NCI-H1417 treated with DMSO at 0.1 percent for 48 hours (cell line): ENCODE results near the gene GNG4.
"Not testable (repeated sequence)": the region's sequence is repeated elsewhere in the genome, so short reads cannot be mapped to it uniquely, and the experiment has no call there.

ENCODE experiments used
- DNase-seq: peaks from one replicate; lab custom pipeline; 2025; lab: John Stamatoyannopoulos, UW

GNG4 gene

DNA sequence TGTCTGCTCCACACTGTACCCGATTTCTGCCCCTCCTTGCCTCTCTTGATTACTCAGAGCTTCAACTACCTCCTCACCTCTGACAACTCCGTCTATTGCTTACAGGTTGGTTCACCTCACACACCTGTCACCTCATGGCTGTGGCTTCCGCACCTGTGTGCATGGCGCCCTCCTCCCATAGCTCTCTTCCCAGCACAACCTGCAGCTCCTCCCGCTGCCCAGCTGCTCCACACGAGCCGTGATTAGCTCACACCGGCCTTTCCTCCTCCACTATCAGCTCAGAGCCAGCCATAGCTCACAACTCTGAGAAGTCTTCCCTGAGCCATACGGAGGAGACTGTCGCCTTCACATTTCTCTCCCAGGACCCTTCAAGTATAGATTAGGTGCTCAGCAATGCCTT lies 67.5 kb downstream of the GNG4 start:
- DNase-seq = no peak

DNA sequence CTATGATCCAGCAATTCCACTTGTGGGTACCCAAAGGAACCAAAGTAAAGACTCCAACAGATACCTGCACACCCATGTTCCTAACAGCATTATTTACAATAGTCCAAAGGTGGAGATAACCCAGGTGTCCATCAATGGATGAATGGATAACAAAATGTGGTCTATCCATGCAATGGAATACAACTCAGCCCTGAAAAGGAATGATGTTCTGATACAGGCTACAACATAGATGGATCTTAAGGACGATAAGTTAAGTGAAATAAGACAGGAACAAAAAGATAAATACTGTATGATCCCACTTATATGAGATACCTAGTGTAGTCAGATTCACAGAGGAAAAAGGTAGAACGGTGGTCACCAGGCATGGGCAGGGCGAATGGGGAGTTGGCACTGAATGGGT lies 69.7 kb downstream of the GNG4 start:
- no peak for DNase-seq

DNA sequence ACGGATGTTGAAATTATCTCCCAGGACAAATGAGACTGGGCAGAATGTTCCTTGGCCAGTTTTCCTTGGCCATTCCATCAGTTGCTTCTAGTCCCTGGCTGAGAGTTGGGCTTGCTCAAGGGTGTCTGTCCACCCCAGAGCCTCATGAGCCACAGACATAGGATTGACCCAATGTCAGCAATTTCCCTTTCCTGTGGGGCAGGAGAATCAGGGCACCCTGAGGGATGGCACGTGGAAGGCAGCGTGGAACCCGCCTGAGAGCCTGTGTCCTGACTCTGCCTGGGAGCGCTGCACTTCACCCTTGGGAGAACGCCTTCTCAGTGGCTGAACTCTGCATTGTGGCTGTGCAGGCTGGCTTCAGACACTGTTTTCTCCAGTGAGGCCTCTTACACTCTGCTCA lies 74.0 kb downstream of the GNG4 start:
- no peak for DNase-seq

DNA sequence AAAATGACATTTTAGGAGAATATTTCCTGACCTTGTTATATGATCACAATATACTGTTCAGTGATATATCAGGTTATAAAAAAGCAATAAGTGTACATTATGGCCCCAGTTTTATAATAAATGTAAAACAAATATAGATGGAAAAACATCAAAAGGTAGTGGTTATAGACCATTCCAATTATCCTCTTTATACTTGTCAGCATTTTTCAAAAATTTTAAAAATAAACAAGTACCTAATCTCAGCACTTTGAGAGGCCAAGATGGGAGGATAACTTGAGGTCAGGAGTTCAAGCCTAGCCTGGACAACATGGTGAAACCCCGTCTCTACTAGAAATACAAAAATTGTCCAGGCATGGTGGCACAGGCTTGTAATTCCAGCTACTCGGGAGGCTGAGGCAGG lies 75.7 kb downstream of the GNG4 start:
- no peak for DNase-seq

GRCh38 chr1:235572971-235573370 lies 76.6 kb downstream of the GNG4 start:
- DNase-seq = not testable (repeated sequence)

- no peak for DNase-seq
These were observed 78.1 kb downstream of the GNG4 start for GRCh38 chr1:235571482-235571881.

- DNase-seq = no peak
These were observed 81.6 kb downstream of the GNG4 start for GRCh38 chr1:235567812-235568503.

- DNase-seq = no peak
These were observed 83.5 kb downstream of the GNG4 start for GRCh38 chr1:235566084-235566483.

DNA sequence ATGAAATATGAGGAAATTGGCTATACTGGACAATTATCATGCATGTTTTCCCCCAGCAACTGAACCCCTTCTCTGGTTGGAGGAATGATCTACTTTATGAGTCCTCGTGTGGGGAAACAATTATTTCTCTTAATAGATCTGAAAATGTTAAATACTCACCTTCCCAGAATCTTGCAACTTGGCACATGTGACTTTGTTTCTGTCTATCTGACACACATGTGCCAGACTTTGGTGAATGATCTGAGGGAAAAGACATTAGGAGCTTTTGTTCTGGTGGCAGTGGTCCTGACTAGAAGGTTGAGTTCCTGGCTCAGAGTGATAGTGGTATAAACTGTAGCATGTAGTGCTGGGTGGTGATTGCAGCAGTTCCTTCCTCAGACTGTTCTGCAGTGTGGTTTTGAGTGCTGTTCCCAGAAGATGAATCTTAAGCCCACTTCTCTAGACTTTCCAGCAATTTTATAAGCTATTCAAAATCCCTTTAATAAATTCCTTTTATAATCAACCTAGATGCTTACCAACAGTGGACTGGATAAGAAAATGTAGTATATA lies 86.0 kb downstream of the GNG4 start:
- DNase-seq = no peak

- DNase-seq = no peak
These were observed 87.0 kb downstream of the GNG4 start for GRCh38 chr1:235562589-235562988.

- DNase-seq = no peak
These were observed 90.9 kb downstream of the GNG4 start for GRCh38 chr1:235558621-235559169.

- DNase-seq = no peak
These were observed 92.1 kb downstream of the GNG4 start for GRCh38 chr1:235557495-235557894.

DNA sequence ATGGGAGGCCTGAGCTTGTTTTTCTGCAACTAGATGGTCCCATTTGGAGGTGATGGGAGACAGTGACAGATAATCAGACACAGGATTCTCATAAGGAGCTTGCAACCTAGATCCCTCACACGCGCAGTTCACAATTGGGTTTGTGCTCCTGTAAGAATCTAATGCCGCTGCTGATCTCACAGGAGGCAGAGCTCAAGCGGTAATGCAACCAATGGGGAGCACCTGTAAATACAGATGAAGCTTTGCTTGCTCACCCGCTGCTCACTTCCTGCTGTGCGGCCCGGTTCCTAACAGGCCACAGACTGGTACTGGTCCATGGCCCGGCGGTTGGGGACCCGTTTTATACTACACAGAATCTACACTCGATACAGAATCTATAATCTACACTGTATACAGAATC lies 92.8 kb downstream of the GNG4 start:
- no peak for DNase-seq

DNA sequence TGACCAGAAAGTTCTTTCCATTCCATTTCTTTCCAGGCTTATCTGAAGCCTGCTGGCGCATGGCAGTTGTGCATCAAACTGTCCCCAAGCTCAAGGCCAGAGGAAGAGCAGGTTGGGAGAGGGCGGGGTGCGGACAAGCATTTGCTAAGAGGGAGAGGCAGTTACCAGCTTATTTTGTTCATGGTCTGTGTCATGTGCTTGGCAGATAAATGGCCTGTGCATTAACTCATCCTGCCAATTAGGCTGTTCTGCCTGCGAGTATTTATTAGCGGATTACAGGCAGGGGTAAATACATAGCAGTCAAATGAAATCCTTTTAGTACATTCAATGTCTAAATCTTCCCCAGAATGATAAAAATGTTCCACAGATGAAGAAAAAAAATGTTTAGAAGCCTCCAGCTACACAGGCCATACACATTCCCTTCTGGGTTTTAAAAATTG lies 96.5 kb downstream of the GNG4 start:
- no peak for DNase-seq

GRCh38 chr1:235552146-235552716 lies 97.4 kb downstream of the GNG4 start:
- DNase-seq = no peak

DNA sequence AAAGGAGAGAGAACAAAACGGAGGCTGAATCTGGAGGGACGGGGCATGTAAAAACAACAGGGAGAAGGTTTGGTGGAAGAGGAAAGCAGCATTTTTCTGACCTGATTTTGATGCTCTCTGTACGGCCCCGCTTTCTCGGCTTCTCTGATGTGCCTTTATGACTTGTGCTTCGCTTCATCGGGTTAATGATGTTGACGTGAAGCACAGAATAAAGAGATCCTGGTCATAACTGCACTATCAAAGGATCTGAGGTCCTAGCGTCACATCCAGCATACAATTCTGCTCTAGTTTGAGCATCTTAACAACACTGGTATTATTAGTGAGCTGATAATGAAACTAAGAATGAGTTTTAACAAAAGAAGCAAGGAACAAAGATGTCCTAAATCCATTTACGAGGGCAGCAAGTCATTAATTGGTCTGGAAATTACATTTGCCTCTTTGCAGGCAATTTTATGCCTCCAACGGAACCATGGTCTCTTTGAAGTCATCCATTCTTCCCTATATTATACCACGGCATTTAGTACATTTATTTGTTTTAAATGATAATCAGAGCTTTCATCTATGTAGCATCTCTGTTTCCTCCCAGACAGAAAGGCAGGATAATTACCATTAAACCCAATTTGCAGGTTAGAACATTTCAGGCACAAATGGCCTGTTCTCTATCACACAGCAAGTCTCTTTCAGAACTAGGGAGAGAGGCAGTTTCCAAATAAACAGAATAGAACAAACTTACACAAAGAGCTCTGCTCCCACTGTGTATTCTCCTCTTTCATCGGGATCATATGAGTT lies 100.0 kb downstream of the GNG4 start:
- DNase-seq = no peak

GRCh38 chr1:235546369-235547155 lies 103.0 kb downstream of the GNG4 start:
- DNase-seq = not testable (repeated sequence)

GRCh38 chr1:235545292-235545930 lies 104.2 kb downstream of the GNG4 start:
- no peak for DNase-seq

DNA sequence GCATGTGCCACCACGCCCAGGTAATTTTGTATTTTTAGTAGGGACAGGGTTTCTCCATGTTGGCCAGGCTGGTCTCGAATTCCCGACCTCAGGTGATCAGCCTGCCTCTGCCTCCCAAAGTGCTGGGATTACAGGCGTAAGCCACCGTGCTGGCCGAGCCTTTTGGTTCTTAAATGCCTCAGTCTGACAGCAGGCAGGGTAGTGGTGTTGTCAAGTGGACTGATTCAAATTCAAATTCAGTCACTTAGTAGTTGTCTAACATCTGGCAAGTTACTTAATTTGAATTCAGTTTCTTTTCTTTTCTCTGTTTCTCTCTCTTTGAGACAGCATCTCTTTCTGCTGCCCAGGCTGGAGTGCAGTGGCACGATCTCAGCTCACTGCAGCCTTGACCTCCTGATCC lies 106.7 kb downstream of the GNG4 start:
- not testable (repeated sequence) for DNase-seq

GRCh38 chr1:235533476-235534168 lies 116.0 kb downstream of the GNG4 start:
- no peak for DNase-seq

DNA sequence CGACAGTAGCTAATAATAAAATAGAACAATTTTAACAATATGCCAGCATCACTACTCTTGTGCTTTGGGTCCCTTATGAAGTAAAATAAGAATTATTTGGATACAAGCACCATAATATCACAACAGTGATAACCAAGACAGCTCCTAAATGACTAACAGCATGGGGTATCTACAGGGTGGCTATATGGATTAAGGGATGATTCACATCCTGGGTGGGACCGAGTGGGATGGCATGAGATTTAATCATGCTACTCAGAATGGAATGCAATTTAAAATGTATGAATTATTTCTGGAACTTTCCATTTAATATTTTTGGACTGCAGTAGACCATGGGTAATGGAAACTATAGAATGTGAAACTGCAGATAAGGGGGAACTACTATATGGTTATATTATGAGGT lies 117.2 kb downstream of the GNG4 start:
- DNase-seq = no peak
